Omental fat pad (tissue), 4 donors: ENCODE data around the gene RNF111. TPM values are rescaled to one million over a fixed set of nuclear protein-coding genes. Genes with fewer than 3 reads are reported as not detected.

Experiments
- ATAC-seq: fragments of 150-250 bp; one replicate; pipeline ENCODE4 v1.9.1; 2016; ENCODE audit warnings: mild to moderate bottlenecking, moderate library complexity; ENCODE audit not compliant: low FRiP score
- DNase-seq: peaks from one replicate; pipeline ENCODE4 v3.0.0-alpha.2; 2019; ENCODE audit warnings: low spot score
- CTCF ChIP-seq, 3 donors: fragments of 450-650 bp; IDR thresholded peaks; one replicate each; pipeline ENCODE4 v1.5.1; 2016 to 2017; ENCODE audit warnings: antibody characterized with exemption in 3 of 3, mild to moderate bottlenecking in 3 of 3, moderate library complexity in 2 of 3
- total RNA-seq, 4 donors: library from RNA; depleted of rRNA; stranded (reverse); fragments of >200 nt; gene quantifications; one replicate each; pipeline ENCODE4 v1.1.0, GENCODE V29; 2016

The RNF111 gene
- total RNA-seq, 4 donors from 2014 or later = 15.4 to 28.7 (median 24.1) TPM

GRCh38 chr15:58981808-58982475 is 5.5 kb upstream of the RNF111 start:
- no peak for TF ChIP-seq CTCF (IDR thresholded peaks at IDR 0.05)
- no peak for ATAC-seq
- DNase-seq = no peak

DNA sequence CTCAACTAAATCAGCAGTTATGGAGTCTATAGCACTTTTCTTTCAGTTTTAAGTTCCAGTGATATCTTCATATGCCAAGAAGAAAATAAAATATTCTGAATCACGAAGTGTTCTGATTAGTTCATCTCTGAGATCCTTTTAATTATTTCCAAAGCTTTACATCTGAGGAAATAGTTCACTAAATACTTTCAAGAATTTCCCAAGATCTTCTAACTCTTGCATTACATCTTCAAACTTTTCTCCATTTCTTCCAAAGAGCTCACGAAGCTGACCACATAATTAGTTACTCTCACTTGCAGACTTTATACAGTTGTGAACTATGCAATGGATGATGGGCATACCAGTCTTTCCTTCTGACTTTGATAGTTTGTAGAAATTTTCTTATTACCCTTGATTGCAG is 4.2 kb upstream of the RNF111 start:
- ATAC-seq = no peak
- DNase-seq = no peak
- no peak for TF ChIP-seq CTCF (IDR thresholded peaks at IDR 0.05)

GRCh38 chr15:58985443-58985842 is 2.0 kb upstream of the RNF111 start:
- ATAC-seq = no peak
- TF ChIP-seq CTCF (IDR thresholded peaks at IDR 0.05) = no peak
- DNase-seq = no peak

- no peak for DNase-seq
- no peak for ATAC-seq
- no peak for TF ChIP-seq CTCF (IDR thresholded peaks at IDR 0.05)
These were observed 427 bp upstream of the RNF111 start for GRCh38 chr15:58987036-58987435.

- DNase-seq (no peak), ATAC-seq (peak; percentile 84)
- no peak for TF ChIP-seq CTCF (IDR thresholded peaks at IDR 0.05)
These were observed 733 bp downstream of the RNF111 start for GRCh38 chr15:58988006-58988785.

DNA sequence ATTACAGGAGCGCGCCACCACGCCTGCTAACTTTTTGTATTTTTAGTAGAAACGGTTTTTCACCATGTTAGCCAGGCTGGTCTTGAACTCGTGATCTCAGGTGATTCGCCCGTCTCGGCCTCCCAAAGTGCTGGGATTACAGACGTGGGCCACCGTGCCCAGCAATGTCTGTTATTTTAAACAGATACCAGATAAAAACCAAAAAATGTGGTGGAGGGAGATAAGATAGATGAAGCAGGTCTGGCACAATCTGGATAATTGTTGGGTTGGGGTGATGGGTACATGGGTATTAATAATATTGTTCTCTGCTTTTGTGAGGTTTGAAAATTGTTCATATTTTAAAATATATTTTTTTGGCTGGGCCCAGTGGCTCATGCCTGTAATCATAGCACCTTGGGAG is 4.7 kb downstream of the RNF111 start:
- TF ChIP-seq CTCF (IDR thresholded peaks at IDR 0.05) = no peak
- no peak for ATAC-seq
- no peak for DNase-seq
